Measurements from ENCODE around the gene SOS1.

- no peak for TF ChIP-seq CTCF (conservative IDR thresholded peaks at IDR 0.05 in 1 of 2, IDR thresholded peaks at IDR 0.05 in 1 of 2; ENCODE audit: low read depth in 1 of 2, low read length in 2 of 2)
- TF ChIP-seq EZH2 (IDR thresholded peaks at IDR 0.05; ENCODE audit: low read length, missing control alignments), result no peak
These were observed 96.0 kb downstream of the SOS1 start for GRCh38 chr2:39024833-39025232.

Data from fibroblast of lung (primary cell).